ENCODE data around the gene RIPOR1. TPM values are rescaled to one million over a fixed set of nuclear protein-coding genes. Genes with fewer than 3 reads are reported as not detected.
A peak's percentile ranks its signal among the peaks of the same experiment; 100 is the strongest.

Gene RIPOR1
- polyA plus RNA-seq, 1 of the 3 experiments (the other 2 are of a cell fraction): 24.7 TPM

DNA sequence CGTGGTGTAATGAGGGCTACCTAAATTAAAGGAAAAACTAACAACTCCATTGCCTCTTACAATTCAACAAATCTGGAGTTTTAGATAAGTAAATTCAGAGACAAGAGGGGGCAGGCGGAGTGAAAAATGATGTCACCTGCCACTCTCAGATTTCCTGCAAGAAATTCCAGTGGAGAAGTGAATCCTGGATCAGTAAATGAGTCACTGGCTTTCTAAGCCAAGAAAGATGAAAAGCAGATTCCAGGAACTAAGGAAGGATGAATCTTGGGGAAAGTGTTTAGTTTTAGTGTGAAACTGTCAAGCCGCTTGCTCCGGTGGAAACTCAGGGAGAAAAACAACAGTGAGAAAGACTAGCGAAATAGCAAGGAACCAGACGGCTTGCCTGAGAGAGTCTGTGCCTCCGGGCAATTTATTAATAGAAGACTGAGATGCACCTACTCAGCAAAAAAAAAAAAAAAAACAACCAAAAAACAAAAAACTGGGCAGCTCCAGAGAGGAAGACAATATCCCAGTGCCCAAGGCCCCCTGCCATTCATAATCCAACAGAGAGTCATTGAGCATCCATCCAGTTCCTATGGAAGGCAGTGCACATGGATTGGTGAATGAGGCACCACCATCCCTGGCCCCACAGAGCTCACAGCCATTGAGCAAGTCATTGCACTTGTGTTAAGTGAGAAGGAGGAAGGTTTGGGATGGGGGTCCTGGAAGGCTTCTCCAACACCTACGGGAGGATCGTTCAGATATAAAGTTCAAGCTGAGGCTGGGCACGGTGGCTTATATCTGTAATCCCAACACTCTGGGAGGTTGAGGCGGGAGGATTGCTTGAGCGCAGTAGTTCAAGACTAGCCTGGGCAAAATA is 12.1 kb upstream of the RIPOR1 start (continued):
- TF ChIP-seq, protein P1, sequence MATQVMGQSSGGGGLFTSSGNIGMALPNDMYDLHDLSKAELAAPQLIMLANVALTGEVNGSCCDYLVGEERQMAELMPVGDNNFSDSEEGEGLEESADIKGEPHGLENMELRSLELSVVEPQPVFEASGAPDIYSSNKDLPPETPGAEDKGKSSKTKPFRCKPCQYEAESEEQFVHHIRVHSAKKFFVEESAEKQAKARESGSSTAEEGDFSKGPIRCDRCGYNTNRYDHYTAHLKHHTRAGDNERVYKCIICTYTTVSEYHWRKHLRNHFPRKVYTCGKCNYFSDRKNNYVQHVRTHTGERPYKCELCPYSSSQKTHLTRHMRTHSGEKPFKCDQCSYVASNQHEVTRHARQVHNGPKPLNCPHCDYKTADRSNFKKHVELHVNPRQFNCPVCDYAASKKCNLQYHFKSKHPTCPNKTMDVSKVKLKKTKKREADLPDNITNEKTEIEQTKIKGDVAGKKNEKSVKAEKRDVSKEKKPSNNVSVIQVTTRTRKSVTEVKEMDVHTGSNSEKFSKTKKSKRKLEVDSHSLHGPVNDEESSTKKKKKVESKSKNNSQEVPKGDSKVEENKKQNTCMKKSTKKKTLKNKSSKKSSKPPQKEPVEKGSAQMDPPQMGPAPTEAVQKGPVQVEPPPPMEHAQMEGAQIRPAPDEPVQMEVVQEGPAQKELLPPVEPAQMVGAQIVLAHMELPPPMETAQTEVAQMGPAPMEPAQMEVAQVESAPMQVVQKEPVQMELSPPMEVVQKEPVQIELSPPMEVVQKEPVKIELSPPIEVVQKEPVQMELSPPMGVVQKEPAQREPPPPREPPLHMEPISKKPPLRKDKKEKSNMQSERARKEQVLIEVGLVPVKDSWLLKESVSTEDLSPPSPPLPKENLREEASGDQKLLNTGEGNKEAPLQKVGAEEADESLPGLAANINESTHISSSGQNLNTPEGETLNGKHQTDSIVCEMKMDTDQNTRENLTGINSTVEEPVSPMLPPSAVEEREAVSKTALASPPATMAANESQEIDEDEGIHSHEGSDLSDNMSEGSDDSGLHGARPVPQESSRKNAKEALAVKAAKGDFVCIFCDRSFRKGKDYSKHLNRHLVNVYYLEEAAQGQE (IDR thresholded peaks at IDR 0.05; ENCODE audit: low read depth, low read length): no peak
- no peak for TF ChIP-seq SIN3A (IDR thresholded peaks at IDR 0.05; ENCODE audit: borderline replicate concordance, low read depth, low read length)
- TF ChIP-seq, protein P2, sequence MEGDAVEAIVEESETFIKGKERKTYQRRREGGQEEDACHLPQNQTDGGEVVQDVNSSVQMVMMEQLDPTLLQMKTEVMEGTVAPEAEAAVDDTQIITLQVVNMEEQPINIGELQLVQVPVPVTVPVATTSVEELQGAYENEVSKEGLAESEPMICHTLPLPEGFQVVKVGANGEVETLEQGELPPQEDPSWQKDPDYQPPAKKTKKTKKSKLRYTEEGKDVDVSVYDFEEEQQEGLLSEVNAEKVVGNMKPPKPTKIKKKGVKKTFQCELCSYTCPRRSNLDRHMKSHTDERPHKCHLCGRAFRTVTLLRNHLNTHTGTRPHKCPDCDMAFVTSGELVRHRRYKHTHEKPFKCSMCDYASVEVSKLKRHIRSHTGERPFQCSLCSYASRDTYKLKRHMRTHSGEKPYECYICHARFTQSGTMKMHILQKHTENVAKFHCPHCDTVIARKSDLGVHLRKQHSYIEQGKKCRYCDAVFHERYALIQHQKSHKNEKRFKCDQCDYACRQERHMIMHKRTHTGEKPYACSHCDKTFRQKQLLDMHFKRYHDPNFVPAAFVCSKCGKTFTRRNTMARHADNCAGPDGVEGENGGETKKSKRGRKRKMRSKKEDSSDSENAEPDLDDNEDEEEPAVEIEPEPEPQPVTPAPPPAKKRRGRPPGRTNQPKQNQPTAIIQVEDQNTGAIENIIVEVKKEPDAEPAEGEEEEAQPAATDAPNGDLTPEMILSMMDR (IDR thresholded peaks at IDR 0.05): no peak
- TF ChIP-seq RAD21 (IDR thresholded peaks at IDR 0.05; ENCODE audit: low read length): no peak
- TF ChIP-seq MEF2A (IDR thresholded peaks at IDR 0.05; ENCODE audit: borderline replicate concordance, low read depth): no peak
- TF ChIP-seq, protein P3, sequence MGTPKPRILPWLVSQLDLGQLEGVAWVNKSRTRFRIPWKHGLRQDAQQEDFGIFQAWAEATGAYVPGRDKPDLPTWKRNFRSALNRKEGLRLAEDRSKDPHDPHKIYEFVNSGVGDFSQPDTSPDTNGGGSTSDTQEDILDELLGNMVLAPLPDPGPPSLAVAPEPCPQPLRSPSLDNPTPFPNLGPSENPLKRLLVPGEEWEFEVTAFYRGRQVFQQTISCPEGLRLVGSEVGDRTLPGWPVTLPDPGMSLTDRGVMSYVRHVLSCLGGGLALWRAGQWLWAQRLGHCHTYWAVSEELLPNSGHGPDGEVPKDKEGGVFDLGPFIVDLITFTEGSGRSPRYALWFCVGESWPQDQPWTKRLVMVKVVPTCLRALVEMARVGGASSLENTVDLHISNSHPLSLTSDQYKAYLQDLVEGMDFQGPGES (IDR thresholded peaks at IDR 0.05; ENCODE audit: low read depth, low read length): no peak
- no peak for TF ChIP-seq GABPA (IDR thresholded peaks at IDR 0.05; ENCODE audit: low read depth)
- TF ChIP-seq GATA2 (CRISPR knock-in tag; IDR thresholded peaks at IDR 0.05): no peak
- TF ChIP-seq, protein P4, sequence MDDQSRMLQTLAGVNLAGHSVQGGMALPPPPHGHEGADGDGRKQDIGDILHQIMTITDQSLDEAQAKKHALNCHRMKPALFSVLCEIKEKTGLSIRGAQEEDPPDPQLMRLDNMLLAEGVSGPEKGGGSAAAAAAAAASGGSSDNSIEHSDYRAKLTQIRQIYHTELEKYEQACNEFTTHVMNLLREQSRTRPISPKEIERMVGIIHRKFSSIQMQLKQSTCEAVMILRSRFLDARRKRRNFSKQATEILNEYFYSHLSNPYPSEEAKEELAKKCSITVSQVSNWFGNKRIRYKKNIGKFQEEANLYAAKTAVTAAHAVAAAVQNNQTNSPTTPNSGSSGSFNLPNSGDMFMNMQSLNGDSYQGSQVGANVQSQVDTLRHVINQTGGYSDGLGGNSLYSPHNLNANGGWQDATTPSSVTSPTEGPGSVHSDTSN (IDR thresholded peaks at IDR 0.05): peak; percentile 92
- 0 out of 2 replicates have a peak, but pooled peaks have one; percentile 34 for TF ChIP-seq TEAD4 (IDR thresholded peaks at IDR 0.05; ENCODE audit: borderline replicate concordance, insufficient read depth)
- no peak for TF ChIP-seq RCOR1 (IDR thresholded peaks at IDR 0.05; ENCODE audit: low read length)

Data from SK-N-SH (cell line).